ENCODE results near the gene UTY.

Gene UTY

DNA sequence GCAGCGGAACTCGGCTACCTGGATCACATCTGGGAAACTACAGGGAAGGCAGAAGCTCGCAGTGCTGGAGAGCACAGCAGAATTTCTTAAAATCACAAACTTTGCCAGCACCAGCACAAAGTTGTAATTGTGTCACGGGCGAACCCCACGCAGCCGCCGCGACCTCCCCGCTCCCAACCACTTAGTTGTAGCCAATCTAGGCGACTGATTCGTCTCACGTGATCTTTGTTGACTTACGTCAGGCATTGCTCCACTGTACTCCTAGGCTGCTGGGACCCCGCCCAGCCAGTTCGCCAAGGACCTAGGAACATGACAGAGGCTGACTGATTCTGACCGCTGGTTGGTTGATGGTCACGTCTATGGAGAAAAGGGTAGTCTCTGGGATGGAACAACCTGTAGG, at the start of gene UTY:
Gene UTY, minus strand, starts transcription at position 206 of the 400 bp plus-strand sequence. CDS start 368 bp downstream, outside the sequence.
- DNase-seq = no peak

DNA sequence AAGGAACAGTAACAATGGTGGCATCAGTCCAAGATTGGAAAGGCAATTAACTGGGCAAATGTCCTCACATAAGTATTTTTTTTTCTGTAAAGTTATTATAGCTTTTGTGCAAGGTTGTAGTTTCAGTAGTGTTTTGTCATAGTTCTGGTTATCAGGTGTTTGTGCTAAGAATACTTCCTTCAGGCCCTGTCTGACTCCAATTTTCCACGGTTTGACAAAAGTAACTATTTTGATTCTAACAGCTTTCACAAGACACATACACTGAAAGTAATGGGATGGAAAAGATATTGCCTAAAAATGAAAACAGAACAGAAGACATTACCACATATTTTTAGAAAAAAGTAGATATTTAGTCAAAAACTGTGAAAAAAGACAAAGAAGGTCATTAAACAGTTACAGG, 40.6 kb upstream of the UTY start:
- DNase-seq = no peak

DNA sequence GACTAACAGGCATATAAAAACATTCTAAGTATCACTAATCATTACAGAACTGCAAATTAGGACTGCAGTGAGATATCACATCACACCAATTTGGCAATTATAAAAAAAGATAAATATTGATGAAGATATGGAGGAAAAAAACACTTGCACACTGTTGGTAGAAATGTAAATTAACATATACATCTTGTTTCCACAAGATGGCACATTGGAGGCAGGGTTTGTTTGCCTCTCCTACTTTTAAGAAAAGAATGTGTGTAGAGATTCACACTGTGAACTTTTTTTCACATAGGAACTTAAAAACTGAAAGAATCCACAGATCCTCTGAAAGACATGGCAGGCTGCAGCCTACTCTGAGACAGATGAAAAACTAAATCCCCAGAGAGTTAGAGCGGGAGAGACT, 21.4 kb upstream of the UTY start:
- no peak for DNase-seq

DNA sequence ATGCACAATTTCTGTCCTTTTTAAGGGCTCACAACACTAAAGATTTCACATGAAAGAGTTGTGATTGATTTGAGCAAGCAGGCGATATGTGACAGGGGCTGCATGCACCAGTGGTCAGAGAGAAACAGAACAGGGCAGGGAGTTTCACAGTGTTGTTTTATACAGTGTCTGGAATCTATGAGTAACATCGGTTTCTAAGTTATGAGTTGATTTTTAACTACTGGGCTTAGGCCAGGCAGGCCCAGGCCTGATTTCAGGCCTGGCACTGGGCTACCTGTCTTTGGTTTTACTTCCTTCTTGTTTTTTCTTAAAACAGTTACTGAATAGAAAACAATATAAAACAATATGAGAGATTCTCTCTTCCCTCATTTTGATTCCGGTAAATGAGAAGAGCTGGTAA, 13.9 kb upstream of the UTY start:
- no peak for DNase-seq

DNA sequence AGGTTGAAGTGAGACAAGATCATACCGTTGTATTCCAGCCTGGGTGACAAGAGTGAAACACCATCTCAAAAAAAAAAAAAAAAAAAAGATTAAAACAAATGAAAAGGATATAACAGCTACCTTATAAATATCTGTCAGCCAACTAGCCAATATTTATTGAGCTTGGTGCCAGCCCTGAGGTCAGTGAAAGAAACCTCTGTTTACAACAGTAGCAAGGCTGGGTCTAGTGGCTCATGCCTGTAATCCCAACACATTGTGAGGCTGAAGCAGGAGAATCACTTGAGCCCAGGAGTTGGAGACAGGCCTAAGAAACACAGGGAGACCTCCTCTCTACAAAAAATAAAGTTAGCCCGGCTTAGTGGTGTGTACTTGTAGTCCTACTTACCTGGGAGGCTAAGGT, 12.6 kb upstream of the UTY start:
- no peak for DNase-seq

DNA sequence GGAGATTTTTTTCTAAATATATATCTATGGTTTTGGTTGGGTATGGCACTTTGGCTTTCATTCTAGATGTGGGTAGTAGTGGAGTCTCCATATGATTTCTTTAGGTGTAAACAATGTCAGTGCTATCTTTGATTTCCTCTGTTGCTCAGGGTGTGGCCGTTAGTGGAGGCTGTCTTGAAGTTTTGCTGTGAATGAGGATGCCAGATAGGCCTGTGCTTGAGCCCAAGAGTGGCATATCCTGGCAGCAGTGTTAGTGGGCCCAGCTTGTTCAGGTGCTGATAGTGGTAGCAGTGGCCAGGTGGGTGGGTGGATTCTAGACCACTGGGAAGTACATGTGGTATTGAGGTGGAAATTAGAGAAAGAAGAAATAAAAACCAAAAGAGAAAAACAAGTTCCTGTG, 8.9 kb upstream of the UTY start:
- DNase-seq = no peak

DNA sequence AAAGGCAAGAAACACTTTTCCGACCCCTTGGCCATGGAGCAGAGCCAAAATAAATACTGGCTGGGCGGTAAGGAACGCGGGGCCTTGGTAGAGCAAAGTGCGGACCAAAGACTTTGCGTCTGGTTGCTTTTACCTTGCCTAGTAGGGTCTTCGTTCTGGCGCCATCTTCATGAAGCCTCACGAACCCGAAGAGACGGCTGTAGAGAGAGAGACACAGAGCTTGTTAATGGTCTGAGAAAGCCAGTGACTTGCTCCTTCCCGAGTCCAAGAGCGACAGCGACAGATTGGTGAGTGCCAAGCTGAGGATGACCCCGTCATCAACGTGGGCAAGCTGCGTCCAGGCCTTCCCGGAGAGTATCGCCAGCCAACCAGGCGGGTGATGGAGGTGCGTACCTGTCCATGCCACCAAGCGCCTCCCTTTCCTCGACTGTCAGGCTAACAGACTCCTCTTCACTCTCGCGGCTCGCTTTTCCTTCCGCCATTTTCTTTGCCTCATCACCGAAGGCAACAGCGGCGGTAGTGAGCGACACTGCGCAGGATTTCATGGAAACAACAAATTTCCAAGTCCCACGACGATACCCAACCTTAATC, 617 bp downstream of the UTY start:
- no peak for DNase-seq

DNA sequence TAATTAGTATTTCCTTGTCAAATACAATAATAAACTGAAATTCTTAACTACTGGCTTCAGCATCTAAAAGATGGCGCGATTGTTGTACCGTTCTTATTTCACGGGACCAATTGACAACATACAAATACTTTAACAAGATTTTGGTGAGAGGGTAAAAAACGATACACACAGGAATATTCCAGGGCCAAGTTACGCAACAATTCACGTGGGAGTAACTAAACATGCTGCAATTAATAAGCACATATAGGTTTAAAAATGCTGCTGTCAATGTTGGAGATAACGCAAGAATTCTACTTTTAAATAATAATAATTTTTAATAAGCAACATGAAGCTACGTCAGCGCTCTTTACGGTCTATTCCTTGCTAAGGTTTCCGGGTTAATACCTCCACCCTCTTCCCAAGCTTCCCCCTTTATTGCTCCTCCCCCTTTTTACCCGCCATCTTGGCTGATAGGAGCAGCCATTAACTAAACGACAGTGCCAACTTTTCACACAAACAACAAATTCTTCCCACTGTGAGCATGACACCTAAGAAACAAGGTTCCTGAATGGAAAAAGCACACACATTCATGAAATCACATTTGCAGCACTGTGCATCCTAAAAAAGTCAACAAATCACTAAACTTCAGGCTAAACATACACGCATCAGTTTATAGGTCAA, 1.6 kb downstream of the UTY start:
- no peak for DNase-seq

DNA sequence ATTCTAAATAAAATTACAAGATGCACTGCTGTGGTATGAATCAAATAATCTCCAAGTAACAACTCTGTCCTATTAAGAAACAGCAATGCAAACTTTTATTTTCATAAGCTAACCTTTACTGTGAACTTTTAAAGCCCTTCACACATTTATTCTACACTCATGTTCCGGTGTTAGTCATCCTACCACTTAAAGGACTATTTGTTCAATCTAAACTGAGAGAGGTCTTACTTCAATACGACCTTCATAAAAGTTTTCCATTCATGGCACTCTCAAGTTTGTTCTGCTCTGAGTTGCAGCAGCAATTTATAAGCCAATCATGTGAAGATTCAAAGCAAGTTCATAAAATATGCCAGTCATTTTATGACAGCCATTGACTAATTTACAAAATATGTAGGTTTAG, 4.8 kb downstream of the UTY start:
- DNase-seq = no peak

DNA sequence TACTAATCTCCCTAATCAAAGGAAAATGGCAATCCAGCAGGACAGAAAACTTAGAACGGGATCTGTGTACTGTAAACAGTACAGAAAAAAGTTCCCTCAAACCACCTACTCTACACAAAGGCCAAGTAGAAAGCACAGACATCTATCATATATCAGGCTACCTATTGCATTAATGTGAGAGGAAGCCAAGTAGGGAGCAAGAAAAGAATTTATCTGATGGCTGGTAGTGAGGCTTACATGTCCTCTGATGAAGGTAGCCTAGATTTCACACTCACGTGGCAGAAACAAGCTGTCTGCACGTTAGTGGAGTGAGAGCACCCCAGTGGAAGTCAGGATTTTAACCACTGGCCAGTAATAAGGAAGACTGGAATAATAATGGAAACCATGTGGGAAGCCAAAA, 28.3 kb downstream of the UTY start:
- no peak for DNase-seq

DNA sequence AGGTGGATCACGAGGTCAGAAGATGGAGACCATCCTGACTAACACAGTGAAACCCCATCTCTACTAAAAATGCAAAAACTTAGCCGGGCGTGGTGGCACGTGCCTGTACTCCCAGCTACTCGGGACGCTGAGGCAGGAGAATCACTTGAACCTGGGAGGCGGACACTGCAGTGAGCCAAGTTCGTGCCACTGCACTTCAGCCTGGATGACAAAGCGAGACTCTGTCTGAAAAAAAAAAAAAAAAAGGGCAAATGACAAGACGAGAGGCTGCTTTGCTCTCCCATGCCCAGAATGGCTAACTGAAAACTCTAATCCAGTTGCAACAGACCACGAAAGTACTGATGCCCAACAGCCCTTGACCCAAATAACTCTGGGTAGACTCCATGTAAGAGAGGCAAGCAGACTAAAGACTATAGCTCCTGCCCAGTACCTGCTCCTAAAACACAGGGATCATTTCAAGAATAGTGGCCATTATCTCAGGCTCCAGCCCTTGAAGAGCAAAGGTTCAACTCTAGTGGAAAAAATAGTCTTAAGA, 29.2 kb downstream of the UTY start:
- DNase-seq = no peak

DNA sequence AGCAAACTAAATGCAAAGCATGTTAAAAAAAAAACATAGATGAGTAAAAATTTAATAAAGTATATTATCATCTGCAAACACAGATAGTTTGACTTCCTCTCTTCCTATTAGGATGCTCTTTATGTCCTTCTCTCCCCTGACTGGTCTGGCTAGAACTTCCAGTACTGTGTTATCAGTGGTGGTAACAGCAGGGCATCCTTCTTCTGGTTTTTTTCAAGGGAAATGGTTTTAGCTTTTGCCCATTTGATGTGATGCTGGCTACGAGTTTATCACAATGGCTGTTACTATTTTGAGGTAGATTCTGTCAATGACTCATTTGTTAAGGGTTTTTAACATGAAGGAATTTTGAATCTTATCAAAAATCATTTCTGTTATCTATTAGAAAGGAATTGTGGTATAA, 34.3 kb downstream of the UTY start:
- no peak for DNase-seq

DNA sequence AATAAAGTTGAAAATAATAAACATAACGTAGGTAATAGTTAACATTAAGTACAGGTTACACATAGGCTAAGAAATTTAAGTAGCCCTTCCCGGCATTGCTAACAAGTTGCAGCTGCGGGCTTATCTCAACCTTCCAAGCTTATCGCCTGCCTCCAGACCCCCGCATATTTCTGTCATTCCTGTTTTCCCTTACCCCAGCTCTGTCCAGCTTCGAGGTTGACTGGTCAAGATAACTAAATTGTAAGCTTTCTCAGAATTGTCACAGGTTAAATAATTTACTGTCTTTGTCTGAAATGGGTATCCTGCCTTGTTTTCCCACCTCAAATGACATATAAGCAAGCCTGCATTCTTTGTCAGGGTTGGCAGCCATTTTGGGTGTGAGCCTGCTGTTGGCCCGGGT, 36.7 kb downstream of the UTY start:
- DNase-seq = no peak

DNA sequence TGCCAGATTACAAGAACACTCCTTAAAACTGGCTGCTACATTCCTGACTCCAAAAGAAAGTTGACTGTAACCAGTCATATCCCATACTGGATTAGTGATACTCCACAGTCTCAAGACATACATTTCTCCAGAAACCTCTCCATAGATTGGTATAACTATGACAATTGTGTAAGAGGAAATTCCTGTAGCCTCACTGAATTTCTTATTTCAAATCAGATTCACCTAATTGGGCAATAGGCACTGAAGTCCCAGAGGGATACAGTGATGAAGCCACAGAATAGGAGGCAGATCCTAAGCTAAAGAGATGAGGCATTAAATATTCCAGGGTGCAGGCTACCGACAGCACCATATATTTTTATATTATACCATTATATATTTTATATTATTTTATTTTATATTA, 39.0 kb downstream of the UTY start:
- no peak for DNase-seq

DNA sequence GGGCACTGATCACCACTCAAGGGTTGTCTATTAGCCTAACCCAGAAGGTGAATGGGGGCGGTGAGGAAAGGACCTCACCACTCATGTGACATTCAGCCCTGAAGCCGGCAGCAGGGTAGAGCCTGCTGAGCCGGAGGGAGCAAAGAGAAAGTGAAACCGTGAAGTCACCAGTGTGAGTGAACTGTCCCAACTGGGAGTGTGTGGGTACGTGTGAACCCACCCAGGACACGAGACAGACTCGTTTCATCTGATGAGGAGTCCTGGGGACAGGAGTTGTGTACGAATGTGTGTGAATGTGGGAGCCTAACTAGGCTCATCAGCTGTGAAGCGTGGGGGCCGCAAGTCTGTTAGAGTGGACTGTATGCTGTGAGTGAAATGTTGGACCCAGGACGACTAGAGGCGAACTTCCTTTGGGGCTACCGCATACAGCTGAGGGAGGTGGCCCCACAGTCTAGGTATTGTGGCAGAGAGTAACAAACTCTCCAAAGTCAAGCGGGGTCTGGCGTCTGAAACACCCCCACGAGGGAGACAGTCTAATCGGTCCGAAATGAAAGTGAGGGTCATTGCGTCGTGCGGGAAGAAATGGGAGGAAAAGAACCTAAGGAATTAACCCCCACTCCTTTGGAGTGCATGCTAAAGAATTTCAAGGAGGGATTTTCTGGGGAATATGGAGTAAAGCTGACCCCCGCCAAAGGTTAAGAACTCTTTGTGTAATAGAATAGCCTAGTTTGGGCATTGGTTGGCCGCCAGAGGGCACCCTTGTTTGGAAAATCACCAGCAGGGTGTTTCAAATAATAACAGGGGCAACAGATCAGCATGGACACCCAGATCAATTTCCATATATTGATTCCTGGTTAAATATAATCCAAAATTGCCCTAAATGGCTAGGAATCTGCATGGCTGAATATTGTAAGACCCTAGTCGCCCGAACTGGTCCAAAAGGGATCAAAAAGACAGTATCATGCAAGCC, 43.6 kb downstream of the UTY start:
- no peak for DNase-seq

DNA sequence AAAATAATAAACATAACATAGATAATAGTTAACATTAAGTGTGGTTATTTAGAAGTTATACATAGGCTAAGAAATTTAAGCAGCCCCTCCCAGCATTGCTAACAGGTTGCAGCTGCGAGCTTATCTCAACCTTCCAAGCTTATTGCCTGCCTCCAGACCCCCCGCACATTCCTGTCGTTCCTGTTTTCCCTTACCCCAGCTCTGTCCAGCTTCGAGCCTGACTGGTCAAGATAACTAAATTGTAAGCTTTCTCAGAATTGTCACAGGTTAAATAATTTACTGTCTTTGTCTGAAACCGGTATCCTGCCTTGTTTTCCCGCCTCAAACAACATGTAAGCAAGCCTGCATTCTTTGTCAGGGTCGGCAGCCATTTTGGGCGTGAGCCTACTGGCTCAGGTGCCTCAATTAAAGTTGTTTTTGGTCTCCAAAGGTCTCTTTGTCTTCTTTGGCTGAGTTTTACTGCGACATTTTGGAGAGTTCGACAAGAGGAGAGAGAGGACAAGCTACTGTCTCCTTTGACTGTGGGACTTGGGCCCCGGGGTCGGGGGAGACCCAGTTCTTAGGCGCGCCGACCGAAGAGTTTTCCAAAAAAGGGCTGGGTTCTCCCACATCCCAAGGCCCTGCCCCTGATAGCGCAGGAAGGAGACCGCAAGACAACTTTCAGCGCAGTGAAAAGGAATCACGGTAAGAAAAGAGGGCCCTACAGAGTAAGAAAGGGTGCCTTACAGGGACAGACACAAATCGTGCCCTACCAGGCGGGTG, 44.4 kb downstream of the UTY start:
- no peak for DNase-seq

DNA sequence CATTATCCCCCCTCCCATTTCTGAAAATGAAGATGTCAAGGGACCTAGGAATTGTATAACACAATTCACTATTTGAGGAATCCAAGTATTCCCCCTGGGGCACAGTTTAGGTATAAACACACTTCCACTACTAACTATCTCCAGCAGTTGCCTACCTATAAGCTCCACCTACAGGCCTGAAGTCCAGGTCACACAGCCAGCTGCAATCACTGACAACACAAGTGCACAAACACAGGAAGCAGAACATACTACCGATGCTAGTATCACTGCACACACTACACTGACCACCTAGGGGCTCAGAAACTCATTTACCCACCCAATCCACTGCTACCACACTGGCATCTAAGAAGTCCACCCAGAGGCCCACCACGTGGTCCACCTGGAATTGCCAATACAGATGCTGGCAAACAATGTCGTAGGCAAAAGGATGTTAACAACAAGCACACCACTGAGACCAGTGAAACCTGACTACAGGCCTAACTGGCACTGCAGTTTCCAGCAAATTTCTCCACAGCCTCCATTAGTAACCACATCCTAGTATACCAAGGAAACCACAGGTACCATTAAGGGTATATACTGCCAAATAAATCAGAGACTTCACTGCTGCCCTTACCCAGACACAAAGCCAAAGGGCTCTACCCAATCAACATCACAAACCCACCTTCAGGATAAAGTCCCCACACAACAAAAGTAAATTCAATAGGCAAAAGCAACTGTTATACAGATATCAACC, 47.4 kb downstream of the UTY start:
- DNase-seq = no peak

DNA sequence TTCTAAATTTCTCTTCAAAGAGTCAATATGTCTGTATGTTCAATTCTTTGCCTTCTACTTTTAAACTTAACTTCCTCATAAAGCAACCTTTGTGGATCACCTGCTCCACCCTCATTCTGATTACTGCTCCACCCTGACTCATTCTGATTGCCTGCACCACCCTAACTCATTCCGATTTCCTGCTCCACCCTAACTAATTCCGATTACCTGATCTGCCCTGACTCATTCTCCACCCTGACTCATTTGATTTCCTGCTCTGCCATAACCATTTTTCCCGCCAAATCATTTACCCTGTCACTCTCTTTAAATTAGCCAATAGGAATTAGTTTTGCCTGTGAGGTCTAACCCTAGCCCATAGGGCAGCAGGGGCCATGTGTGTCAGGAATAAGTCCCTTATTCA, 50.3 kb downstream of the UTY start:
- DNase-seq = no peak

DNA sequence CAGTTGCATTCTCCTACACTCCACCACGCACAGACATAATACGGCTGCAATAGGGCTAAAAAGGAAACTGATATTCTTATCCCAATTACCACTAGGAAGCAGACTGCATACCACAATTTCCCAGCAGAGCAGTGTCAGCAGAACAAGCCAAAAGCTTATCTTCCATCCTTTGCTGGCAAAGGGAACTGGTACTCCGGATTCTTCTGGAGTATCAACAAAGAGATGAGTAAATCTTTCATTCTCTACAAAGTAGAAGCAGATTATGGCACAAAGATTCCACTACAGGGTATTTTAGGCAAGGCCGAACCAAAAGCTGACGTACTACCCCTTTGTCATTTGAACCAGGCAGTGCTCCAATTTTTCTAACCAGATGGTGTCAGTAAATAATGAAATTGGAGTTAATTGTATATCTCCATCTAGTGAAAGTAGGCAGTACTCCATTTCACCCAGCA, 56.5 kb downstream of the UTY start:
- DNase-seq = no peak

DNA sequence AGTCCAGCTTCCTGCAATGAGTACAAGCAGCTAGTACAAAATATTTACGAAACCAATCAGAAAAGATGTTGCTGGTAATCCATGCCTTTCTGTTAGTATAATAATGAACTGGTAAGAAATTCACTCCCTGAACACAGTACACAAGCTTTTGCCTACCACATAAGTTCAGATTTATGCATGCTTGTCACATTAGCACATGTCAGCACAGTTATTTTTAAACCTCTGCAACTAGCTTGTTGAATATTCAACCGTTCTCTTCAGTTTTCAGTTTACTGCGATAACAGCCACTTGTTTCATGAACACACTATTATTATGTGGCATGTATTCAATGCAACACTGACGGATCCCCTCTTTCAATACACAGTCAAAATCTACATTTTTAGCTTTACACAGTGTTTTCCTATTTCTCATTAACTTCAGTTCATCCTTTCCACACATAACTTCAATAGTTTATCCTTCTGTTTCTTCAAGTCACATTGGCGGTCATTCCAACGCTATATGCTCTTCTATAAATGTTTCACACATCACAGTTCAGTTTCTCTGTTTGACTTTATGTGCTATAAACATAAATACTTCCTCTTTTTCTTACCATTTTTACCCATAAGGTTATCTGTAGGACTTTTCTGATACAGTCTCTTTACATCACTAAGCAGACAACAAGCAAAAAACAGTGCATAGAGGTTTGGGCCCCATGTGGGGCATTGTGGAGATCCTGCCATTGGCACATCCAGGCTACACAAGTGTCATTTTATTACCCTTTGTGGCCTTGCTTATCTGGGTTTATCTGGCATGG, 62.8 kb downstream of the UTY start:
- no peak for DNase-seq

DNA sequence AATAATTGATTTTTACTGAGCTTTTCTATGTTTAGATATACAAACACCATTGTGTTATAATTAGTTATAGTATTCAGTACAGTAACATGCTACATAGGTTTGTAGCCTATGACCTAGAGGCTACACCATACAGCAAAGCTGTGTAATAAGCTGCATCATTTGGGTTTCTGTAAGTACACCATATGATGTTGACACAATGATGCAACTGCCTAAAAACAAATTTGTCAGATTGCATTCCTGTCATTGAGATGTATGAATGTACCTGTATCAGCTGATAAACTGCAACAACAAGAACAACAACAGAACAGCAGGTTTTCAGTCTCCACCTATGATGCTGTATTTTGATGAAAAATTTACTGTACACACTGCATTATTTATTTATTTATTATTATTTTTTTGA, 64.3 kb downstream of the UTY start:
- DNase-seq = no peak

Data from NCI-H345 (cell line).